Placental epithelial cell (primary cell): Measurements from ENCODE around the gene RPA3. TPM values are rescaled to one million over a fixed set of nuclear protein-coding genes. Genes with fewer than 3 reads are reported as not detected.

Experiments used
- total RNA-seq: library from RNA; depleted of rRNA; stranded (reverse); fragments of >200 nt; gene quantifications from 2 replicates; pipeline ENCODE4 v1.2.3, GENCODE V29; 2012

RPA3 gene
- 17.3 and 20.7 TPM in 2 replicates for total RNA-seq

DNA sequence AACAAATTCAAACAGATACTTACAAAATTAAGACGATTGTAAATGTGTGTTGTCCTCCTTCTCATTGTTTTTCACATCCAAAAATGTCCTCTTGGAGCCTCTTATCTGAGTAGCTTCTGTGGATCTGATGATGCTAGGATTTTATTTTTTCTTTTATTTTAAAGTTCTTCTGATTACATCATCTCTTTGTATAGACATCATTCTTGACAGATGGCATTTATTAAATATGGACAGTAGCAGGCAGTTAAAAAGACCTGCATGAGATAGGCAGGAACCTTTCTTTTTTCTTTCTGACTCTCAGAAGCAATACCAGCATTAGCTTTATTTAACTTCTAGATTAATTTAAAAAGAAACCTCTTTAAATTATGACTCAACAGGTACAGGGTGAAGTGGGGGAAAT is at the start of gene RPA3:
Gene RPA3 (minus strand): TSS at position 116 of the 400 bp plus-strand sequence. CDS start 78,189 bp downstream, outside the sequence.

DNA sequence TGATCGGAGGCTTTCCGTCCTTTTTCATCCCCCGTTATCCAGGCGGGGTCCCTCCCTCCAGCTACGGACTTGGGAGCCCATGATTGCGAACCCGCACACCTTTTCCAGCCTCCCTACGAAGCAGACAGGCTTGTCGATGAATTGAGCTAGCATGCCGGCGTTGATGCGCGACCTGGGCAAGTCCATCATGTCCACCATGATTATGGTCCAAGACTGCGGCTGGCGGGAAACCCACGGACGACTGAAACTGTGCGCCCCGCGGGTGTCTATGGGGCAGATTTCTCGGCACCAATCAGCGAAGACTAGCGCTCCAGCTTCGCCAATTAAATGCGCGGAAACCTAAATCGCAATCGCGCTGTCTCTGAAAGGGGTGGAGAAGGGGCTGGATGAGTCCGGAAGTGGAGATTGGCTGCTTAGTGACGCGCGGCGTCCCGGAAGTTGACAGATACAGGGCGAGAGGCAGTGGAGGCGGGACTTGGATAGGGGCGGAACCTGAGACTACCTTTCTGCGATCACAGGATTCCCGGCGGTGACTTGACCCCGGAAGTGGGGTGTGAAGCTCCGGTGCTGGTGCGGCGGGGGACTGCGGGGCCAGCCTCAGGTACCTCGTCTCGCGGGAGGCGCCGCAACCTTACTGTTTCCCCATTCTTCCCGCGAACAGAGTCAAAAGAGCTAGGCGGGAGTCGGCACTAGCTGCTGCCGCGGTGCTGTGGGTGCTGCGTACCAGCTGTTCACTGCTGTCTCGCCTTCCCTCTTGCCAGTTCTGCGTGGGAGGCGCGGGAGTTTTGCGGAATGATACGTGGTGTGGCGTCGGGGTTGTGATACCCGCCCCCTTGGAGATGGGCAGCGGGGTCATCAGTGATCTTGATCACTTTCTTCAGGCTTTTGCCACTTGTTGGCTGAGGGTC is 77.9 kb downstream of the RPA3 start, which contains the start of gene UMAD1:
Gene UMAD1 (plus strand): TSS at position 532 of the 908 bp plus-strand sequence. CDS start 32,620 bp downstream, outside the sequence.

Other genes starting within 250 kb of the RPA3 start
- under 0.01 TPM in 2 replicates for gene COL28A1, start 182.7 kb downstream of the RPA3 start, total RNA-seq
- gene MIOS, start 151.7 kb downstream of the RPA3 start, total RNA-seq: 29.1 and 39.4 TPM in 2 replicates
- 7.1 and 12.7 TPM in 2 replicates for gene UMAD1, start 77.9 kb downstream of the RPA3 start, total RNA-seq